Heart right ventricle (tissue), 16 donors: ENCODE measurements around the gene SPARC. TPM values are rescaled to one million over a fixed set of nuclear protein-coding genes. Genes with fewer than 3 reads are reported as not detected.
A peak's percentile ranks its signal among the peaks of the same experiment; 100 is the strongest.

Experiments used
- ATAC-seq, 8 donors: fragments of 200-7000 bp; cut with Tn5 transposase; one replicate each; pipeline ENCODE4 v1.9.1; 2020; ENCODE audit warnings: mild to moderate bottlenecking in 8 of 8, moderate library complexity in 8 of 8, moderate number of reproducible peaks in 1 of 8
- DNase-seq, 2 donors: peaks; one replicate each; pipeline ENCODE4 v3.0.0-alpha.2; 2020
- H3K27ac ChIP-seq, 10 donors: fragments of 200-600 bp; sonication (generic) in 2 of 10; one replicate each; pipeline versions ENCODE4 v1.5.0 to v1.8.0; 2020 to 2022; ENCODE audit warnings: mild to moderate bottlenecking in 3 of 10
- H3K27me3 ChIP-seq, 7 donors: fragments of 200-600 bp; one replicate each; pipeline ENCODE4 v1.8.0; 2021 to 2022; ENCODE audit warnings: mild to moderate bottlenecking in 2 of 7
- H3K36me3 ChIP-seq, 9 donors: fragments of 200-600 bp; sonication (generic) in 1 of 9; one replicate each; pipeline versions ENCODE4 v1.5.0 to v1.8.0; 2020 to 2022; ENCODE audit warnings: mild to moderate bottlenecking in 2 of 9
- H3K4me1 ChIP-seq, 9 donors: fragments of 200-600 bp; sonication (generic) in 1 of 9; one replicate each; pipeline versions ENCODE4 v1.5.0 to v1.8.0; 2020 to 2022; ENCODE audit warnings: mild to moderate bottlenecking in 4 of 9
- H3K4me3 ChIP-seq, 10 donors: fragments of 200-600 bp; sonication (generic) in 2 of 10; one replicate each; pipeline versions ENCODE4 v1.5.0 to v1.8.0; 2020 to 2022; ENCODE audit warnings: mild to moderate bottlenecking in 7 of 10, moderate library complexity in 2 of 10
- H3K9me3 ChIP-seq, 11 donors: fragments of 200-600 bp in 10 of 11; sonication (generic) in 2 of 11; one replicate each; pipeline versions ENCODE4 v1.5.0 to v1.8.0; 2013 to 2022; ENCODE audit warnings: mild to moderate bottlenecking in 2 of 11, control low read depth in 1 of 11, moderate library complexity in 1 of 11
- WGBS, 2 donors: extraction: QIAGEN DNeasy Blood & Tissue Kit; methylation state at CpG; one replicate each; pipeline ENCODE4 v1.1.7; 2013; ENCODE audit warnings: inconsistent platforms in 1 of 2; 5-methylcytosine and 5-hydroxymethylcytosine counted together
- intact Hi-C, 10 donors: fragments of 100-400 bp; cut with DNase I; formaldehyde crosslinking; loops; one replicate each; pipeline versions ENCODE4 v1.11.1 to v1.14.2; 2022
- polyA plus RNA-seq, 2 donors: library from polyadenylated mRNA; stranded (reverse); fragments of 200-250 nt; gene quantifications; one replicate each; pipeline ENCODE4 v1.2.3, GENCODE V29; 2013
- total RNA-seq, 10 donors: library from RNA; stranded (reverse); fragmentation: NEBNext Ultra II Directional in 3 of 10; extraction: Animal tissue kit (Norgen Biotek cat#: 25700) in 3 of 10; gene quantifications; one replicate each; pipeline versions ENCODE4 v1.2.1 to v1.2.4, GENCODE V29; 2021 to 2023
- TF ChIP-seq, protein P1 (sequence below), 9 donors: fragments of 200-600 bp; sonication (generic) in 2 of 9; IDR thresholded peaks; one replicate each; pipeline versions ENCODE4 v1.5.0 to v1.8.0; 2021 to 2022; ENCODE audit warnings: antibody characterized with exemption in 9 of 9, mild to moderate bottlenecking in 5 of 9, moderate library complexity in 1 of 9
- donor health status: Arrhythmogenic right ventricular cardiomyopathy.
- donor health status: ischemic (EF 13 %, LVEDD 7.1; RV severe dilation, severe dysfunction).
- donor health status: healthy with polysubstance abuse.
- donor health status: DM: no; HTN: yes; CAD: no.
- donor health status: DM: no; HTN: no; CAD: no.
- donor health status: ischemic (EF 25% LVEDD 6.9; RV normal size, moderate dysfunction).
- donor health status: ischemic (EF 25% LVEDD 5.7; RV mildly dilated, moderate dysfunction).
- donor health status: healthy.
- donor health status: DM: yes; HTN: yes; CAD: no.
- donor health status: Ischemic cardiomyopathy.
- donor health status: ischemic (EF 35%, LVEDD 5.7; RV mildly dilated, moderate dysfunction).
- donor health status: nonischemic (EF 11% LVEDD 7.7; RV severe dilation, severe dysfunction).
- donor health status: DM: yes; HTN: yes; CAD: no.
- donor health status: PGD.
- donor health status: ischemic (EF 29% LVEDD 5.4; RV normal size, mild dysfunction).
- donor health status: nonischemic (EF 23%, LVEDD 6.1; RV moderate dilation, normal function).

SPARC gene
- total and polyA plus RNA-seq, 12 donors, result 144 to 1,135 (median 456) TPM

DNA sequence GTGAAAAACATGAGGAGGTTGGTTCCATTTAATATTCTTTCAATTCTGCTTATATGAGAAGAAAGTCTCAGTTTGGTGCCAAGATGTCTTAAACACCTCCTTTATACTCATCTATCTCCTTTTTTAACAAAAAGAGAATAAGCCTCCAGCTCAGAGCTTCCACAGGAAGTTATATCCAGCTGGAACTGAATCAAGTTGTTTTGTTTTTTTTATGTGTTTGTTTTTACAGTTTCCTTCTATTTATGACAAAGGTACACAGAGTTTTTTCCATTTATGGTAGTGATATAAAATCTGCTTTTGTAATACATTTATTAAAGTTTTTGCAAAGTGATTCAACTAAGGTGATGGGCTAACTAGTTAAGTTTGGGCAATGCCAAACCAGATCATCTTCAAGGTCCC lies 10.4 kb downstream of the SPARC start:
- Histone ChIP-seq H3K27me3 (no peaks in the 10 kb centered on the region), H3K9me3 (no peaks in the 10 kb centered on the region), H3K4me1 (peaks cover 53 to 98% (median 96%) of the 10 kb centered on the region in 9 donors), H3K4me3 (peak overlapping the region in 4 of 10 donors; percentile 1 to 20 (median 8)), H3K27ac (peak overlapping the region; percentile 81 to 95 (median 88)), H3K36me3 (peaks cover 0 to 59% (median 7%) of the 10 kb centered on the region in 9 donors)
- intact Hi-C loops, result no loop called here
- ATAC-seq (peak in 1 of 8 donors; percentile 5), DNase-seq (no peak)
- TF ChIP-seq, protein P1, sequence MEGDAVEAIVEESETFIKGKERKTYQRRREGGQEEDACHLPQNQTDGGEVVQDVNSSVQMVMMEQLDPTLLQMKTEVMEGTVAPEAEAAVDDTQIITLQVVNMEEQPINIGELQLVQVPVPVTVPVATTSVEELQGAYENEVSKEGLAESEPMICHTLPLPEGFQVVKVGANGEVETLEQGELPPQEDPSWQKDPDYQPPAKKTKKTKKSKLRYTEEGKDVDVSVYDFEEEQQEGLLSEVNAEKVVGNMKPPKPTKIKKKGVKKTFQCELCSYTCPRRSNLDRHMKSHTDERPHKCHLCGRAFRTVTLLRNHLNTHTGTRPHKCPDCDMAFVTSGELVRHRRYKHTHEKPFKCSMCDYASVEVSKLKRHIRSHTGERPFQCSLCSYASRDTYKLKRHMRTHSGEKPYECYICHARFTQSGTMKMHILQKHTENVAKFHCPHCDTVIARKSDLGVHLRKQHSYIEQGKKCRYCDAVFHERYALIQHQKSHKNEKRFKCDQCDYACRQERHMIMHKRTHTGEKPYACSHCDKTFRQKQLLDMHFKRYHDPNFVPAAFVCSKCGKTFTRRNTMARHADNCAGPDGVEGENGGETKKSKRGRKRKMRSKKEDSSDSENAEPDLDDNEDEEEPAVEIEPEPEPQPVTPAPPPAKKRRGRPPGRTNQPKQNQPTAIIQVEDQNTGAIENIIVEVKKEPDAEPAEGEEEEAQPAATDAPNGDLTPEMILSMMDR (IDR thresholded peaks at IDR 0.05), result no peak

DNA sequence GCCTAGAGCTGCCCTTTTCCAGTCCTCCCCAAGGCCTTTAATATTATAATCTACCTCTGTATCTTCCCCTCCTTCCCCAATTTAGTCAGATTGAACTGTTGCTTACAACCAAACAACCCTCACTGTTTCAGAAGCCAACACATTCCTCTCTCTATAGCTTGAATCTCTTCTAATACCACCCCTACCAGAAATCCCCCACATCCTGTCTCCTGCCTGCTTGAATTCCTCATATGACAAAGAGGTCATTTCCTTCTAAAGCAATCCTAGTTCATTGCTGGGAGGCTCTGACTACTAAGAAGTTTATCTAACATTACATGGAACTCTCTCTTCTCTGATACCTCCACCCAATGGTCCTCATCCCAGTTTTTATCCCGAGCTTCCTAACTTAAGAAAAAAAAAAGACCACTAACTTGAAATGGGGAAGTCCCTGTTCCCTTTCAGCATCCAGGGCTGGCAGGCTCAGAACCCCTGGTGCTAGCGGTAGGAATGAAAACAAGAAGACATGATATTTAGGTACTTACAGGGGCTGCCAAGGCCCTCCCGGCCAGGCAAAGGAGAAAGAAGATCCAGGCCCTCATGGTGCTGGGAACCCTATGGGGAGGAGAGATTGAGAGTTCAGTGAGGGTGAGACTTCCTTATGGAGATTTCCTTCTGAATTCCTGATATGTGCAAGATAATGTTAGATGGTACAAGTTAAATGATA lies 11.0 kb downstream of the SPARC start:
- H3K36me3 ChIP-seq, result peaks cover 0 to 59% (median 10%) of the 10 kb centered on the region in 9 donors
- peak in 5 of 8 donors; percentile 2 to 43 (median 32) for ATAC-seq

DNA sequence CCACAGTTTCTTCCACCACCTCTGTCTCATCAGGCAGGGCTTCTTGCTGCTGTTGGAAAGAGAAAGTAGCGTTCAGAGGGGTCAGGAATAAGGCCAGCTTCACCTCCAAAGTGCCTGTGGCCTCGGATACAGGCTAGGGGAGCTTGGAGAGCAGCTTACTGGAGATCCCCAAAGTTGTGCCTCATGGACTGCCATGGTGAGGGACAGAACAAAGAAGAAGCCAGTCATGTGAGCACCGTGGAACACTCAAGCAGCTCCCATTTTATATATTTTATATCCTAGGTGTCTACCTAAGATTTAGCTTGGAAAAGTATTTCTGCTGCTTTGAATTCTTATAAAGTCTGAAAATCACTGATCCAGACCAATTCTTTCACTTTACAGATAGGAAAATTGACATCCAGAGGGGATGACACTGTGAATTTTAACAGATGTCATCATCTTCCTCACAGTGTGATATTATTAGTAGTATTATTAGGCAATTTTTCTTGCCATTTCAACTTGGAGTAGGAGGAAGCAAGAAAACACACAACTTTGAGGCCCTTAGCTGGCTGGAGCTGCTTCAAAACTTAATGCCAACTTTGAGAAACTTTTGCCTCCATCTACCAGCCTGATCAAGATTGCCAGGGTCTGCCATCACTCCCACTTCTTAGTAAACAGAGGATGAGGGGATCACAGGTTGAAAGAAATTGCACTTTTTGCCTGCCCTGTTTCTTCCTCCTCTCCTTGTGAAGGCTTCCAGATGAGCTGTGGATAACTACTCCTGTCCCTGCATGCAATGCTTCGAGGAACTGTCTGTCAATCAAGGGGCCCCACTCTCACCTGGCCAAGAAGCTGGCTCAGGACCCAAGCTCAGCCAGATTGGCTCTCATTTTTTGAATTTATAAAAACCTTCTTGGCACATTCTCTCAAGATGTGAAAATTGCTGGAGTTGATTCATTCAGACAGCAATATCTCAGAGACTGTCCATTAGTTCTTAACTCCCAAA lies 11.8 kb downstream of the SPARC start:
- intact Hi-C loops, result no loop called here
- DNase-seq, result no peak
- Histone ChIP-seq H3K27ac (peak overlapping the region; percentile 77 to 95 (median 88)), H3K4me1 (peaks cover 56 to 98% (median 97%) of the 10 kb centered on the region in 9 donors), H3K27me3 (no peaks in the 10 kb centered on the region), H3K4me3 (no peak overlapping the region), H3K36me3 (peaks cover 0 to 63% (median 10%) of the 10 kb centered on the region in 9 donors), H3K9me3 (no peaks in the 10 kb centered on the region)
- no peak for ATAC-seq
- 68 to 76% methylated on average over 4 of the region's 4 CpGs for WGBS, 2 donors
- TF ChIP-seq, protein P1 (IDR thresholded peaks at IDR 0.05), result no peak

More for the DNA sequence above, 11.0 kb downstream of the SPARC start:
- H3K27ac ChIP-seq, result peak overlapping the region; percentile 77 to 95 (median 88)
- peaks cover 53 to 98% (median 96%) of the 10 kb centered on the region in 9 donors for H3K4me1 ChIP-seq
- H3K4me3 ChIP-seq, result peak overlapping the region in 4 of 10 donors; percentile 1 to 20 (median 8)
- intact Hi-C loops, result no loop called here
- TF ChIP-seq, protein P1 (IDR thresholded peaks at IDR 0.05), result no peak
- H3K9me3 ChIP-seq, result no peaks in the 10 kb centered on the region
- H3K27me3 ChIP-seq, result no peaks in the 10 kb centered on the region
- 39 to 56% methylated on average over 3 of the region's 3 CpGs for WGBS, 2 donors
- DNase-seq, result no peak

- Histone ChIP-seq H3K27ac (peak overlapping the region in 9 of 10 donors; percentile 75 to 89 (median 80)), H3K36me3 (peaks cover 0 to 78% (median 23%) of the 10 kb centered on the region in 9 donors), H3K27me3 (no peaks in the 10 kb centered on the region), H3K4me3 (no peak overlapping the region), H3K4me1 (peaks cover 50 to 98% (median 95%) of the 10 kb centered on the region in 9 donors), H3K9me3 (no peaks in the 10 kb centered on the region)
- intact Hi-C loops, result no loop called here
- DNase-seq (no peak), ATAC-seq (no peak)
- WGBS, 2 donors, result 55 to 63% methylated on average over 4 of the region's 4 CpGs
- TF ChIP-seq, protein P1 (IDR thresholded peaks at IDR 0.05), result no peak
These were observed 13.3 kb downstream of the SPARC start for GRCh38 chr5:151673421-151673820.
